ENCODE data around the gene ZPBP.
"Not testable (repeated sequence)": the region's sequence is repeated elsewhere in the genome, so short reads cannot be mapped to it uniquely, and the experiment has no call there.

Gene ZPBP

DNA sequence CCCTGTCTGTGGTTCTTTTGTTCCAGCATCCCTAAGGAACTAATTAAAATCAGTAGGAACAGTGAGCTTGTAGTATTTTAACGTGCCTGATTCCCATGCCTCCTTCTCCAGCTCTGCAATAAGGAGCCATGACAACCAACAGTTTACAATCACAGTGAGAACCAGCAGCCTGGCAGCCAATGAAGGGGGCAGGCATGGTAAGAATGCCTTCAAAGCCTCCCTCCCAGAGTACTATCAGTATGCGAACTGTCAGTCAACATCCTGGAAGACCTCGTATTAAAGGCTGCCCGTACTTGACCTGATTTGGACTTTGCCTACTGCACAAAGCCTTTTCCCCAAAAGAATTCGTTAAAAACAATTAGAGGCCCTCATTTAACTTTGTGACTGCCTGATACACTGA lies 7.7 kb downstream of the ZPBP start:
- H3K27ac Mint-ChIP-seq = no peak overlapping the region
- peaks cover 6% of the 10 kb centered on the region for H3K27me3 Mint-ChIP-seq
- H3K36me3 Mint-ChIP-seq = no peaks in the 10 kb centered on the region
- no peak overlapping the region for H3K4me3 Mint-ChIP-seq
- DNase-seq (ENCODE audit: low spot score in 2 of 2) (no peak), ATAC-seq (ENCODE audit: low read depth) (no peak)
- H3K9me3 Mint-ChIP-seq = no peaks in the 10 kb centered on the region
- no peaks in the 10 kb centered on the region for H3K4me1 Mint-ChIP-seq

DNA sequence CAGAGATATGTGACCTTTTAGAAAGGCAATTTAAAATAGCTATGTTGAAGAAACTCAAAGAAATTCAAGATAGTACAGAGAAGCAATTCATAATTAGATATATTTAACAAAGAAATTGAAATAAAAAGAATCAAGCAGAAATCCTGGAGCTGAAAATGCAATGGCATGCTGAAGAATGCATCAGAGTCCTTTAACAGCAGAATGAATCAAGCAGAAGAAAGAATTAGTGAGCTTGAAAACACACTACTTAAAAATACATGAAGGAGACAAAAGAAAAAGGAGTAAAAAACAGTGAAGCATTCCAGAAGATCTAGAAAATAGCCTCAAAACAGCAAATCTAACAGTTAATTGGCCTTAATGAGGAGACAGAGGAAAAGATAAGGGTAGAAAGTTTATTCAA lies 20.0 kb downstream of the ZPBP start:
- no peak for DNase-seq (ENCODE audit: low spot score in 2 of 2)
- Mint-ChIP-seq H3K27me3 (peaks cover 10% of the 10 kb centered on the region), H3K9me3 (peaks cover 16% of the 10 kb centered on the region), H3K36me3 (peaks cover 8% of the 10 kb centered on the region), H3K27ac (no peak overlapping the region), H3K4me3 (no peak overlapping the region), H3K4me1 (peaks cover 17% of the 10 kb centered on the region)
- ATAC-seq (ENCODE audit: low read depth) = no peak

DNA sequence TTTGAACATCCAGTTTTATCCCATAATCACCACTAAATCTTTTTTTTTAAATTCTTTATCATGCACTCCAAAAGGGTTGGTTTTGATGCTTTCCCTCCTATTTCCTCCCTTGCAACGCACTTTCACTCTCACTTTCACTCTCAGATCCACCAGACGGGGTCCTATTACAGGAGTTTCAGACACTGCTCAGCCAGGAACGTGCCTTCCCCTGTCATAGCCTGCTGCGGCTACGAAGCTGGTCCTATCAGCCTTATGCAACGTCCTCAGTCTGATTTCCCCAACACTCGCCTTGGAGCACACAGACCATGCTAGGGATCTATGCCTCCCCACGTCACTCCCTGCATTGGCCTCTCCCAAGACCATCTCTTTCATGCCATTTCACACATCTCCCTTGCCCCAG lies 23.4 kb downstream of the ZPBP start:
- Mint-ChIP-seq H3K27ac (peak overlapping the region; percentile 81), H3K4me3 (peak overlapping the region; percentile 84), H3K27me3 (peaks cover 8% of the 10 kb centered on the region), H3K9me3 (peaks cover 14% of the 10 kb centered on the region), H3K4me1 (peaks cover 17% of the 10 kb centered on the region), H3K36me3 (peaks cover 6% of the 10 kb centered on the region)
- peak; percentile 76 for ATAC-seq (ENCODE audit: low read depth)
- DNase-seq (ENCODE audit: low spot score in 2 of 2) = peak in 1 of 2 donors; percentile 9

DNA sequence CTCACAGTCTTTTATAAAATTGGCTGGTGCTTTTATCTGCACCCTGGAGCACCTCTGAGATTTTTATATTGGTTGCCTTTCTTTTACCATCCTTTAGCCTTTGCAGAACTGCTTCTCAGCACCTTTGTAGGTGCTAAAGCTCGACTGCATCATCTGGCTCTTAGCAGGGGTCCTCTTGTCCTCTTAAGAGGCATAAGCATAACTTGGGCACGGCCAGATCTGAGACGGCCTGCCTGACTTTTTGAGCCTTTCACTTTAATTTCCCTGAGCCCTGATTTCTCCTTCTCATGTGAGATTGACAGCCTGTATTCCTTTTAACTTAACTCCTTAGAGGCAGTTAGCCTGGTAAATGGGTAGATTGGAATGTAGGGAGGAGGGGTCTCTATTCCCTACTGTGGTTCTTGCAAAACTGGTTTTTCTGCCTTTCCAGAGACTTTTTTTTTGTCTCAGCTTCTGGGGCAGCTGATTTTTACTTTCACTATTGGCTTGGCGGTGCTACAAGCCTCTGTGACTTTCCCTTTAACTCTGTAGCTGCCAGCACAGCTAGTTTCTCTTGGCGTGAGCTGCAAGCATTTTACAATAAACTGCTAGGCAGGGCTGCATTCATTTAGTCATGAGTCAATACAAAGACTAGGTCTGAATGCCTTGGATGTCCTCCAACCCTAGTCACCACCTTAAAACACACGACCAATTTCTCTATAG lies 24.0 kb downstream of the ZPBP start:
- Mint-ChIP-seq H3K27ac (peak overlapping the region; percentile 81), H3K27me3 (peaks cover 4% of the 10 kb centered on the region), H3K4me1 (peaks cover 17% of the 10 kb centered on the region), H3K9me3 (peaks cover 13% of the 10 kb centered on the region), H3K4me3 (peak overlapping the region; percentile 84), H3K36me3 (peaks cover 5% of the 10 kb centered on the region)
- DNase-seq (ENCODE audit: low spot score in 2 of 2) (no peak), ATAC-seq (ENCODE audit: low read depth) (peak; percentile 71)

DNA sequence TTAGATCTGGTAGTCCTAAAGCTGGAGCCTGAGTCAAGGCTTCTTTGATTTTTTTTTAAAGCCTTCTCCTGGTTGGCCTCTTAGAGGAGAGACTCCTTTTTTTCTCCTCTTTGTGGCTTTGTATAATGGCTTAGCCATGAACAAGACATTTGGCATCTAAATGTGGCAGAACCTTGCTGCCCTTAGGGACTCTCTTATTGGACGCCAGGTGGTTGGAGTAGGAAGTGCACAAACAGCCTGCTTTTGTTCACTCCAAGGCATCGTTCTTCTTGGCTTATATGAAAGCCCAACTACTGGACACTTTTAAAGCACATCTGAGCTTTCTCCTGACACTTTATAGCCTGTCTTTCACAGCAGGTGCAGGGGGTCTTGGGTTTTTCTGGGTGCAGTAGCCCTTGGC lies 25.0 kb downstream of the ZPBP start:
- ATAC-seq (ENCODE audit: low read depth) = peak; percentile 60
- Mint-ChIP-seq H3K9me3 (peaks cover 8% of the 10 kb centered on the region), H3K4me1 (peaks cover 17% of the 10 kb centered on the region), H3K27ac (peak overlapping the region; percentile 81), H3K4me3 (peak overlapping the region; percentile 84), H3K36me3 (peaks cover under 1% of the 10 kb centered on the region), H3K27me3 (no peaks in the 10 kb centered on the region)
- no peak for DNase-seq (ENCODE audit: low spot score in 2 of 2)

DNA sequence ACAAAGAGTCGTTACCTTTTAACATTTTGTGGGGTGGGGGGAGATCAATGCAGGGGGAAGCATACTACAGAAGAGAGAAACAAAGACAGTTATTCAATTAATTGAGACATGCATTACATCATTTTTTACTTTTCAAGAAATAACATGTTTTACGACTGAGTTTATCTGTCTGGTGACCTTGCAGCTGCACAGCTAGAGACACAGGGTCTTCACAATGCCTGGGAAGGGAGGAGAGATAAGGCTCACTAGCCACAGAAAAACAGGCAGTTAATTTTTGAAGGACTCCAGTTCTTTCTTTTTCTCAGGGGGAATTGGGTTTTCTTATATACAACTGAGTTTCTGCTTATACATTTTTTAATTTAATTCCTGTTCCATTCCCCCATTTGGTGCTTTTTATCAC lies 30.1 kb downstream of the ZPBP start:
- Mint-ChIP-seq H3K27me3 (peaks cover 11% of the 10 kb centered on the region), H3K27ac (no peak overlapping the region), H3K4me3 (no peak overlapping the region), H3K36me3 (peaks cover 3% of the 10 kb centered on the region), H3K9me3 (peaks cover 7% of the 10 kb centered on the region), H3K4me1 (no peaks in the 10 kb centered on the region)
- ATAC-seq (ENCODE audit: low read depth) (no peak), DNase-seq (ENCODE audit: low spot score in 2 of 2) (no peak)

DNA sequence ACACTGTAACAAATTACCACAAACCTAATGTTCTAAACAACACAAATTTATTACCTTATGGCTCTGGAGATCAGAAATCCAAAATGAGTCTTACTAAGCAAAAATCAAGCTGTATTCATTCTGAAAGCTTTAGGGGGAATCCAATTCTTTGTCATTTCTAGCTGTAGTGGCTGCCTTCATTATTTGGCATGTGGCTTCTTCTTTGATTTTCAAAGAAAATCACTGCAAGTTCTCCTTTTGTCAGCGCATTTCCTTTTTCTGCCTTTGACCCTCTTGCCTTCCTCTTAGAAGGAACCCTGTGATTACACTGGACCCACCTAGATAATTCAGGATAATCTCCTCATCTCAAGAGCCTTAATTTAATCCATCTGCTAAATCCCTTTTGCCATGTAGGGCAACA lies 36.9 kb downstream of the ZPBP start:
- no peaks in the 10 kb centered on the region for H3K36me3 Mint-ChIP-seq
- no peaks in the 10 kb centered on the region for H3K9me3 Mint-ChIP-seq
- no peak overlapping the region for H3K27ac Mint-ChIP-seq
- DNase-seq (ENCODE audit: low spot score in 2 of 2) (no peak), ATAC-seq (ENCODE audit: low read depth) (no peak)
- peaks cover 14% of the 10 kb centered on the region for H3K27me3 Mint-ChIP-seq
- H3K4me3 Mint-ChIP-seq = no peak overlapping the region
- no peaks in the 10 kb centered on the region for H3K4me1 Mint-ChIP-seq

DNA sequence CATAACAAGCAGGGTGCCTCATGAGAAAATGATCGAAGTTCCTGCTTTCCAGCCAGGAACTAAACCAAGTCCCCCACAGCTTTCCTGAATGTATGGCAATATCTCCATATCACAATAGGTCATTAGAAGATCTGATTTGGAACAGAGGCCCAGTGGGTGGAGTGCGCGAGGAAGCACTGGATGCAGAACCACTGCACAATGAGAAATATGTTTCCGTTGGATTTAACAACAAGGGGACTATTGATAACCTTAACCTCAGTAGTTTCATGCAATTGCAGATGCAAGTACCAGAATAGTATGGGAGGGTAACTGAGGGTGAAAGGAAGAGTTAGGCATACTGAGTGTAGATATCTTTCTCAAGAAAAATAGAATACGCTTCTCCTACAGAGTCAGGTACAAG lies 45.3 kb downstream of the ZPBP start:
- Mint-ChIP-seq H3K4me1 (no peaks in the 10 kb centered on the region), H3K36me3 (peaks cover 3% of the 10 kb centered on the region), H3K27ac (no peak overlapping the region), H3K4me3 (no peak overlapping the region), H3K9me3 (peaks cover 9% of the 10 kb centered on the region), H3K27me3 (peaks cover 9% of the 10 kb centered on the region)
- ATAC-seq (ENCODE audit: low read depth) = no peak
- DNase-seq (ENCODE audit: low spot score in 2 of 2) = no peak

DNA sequence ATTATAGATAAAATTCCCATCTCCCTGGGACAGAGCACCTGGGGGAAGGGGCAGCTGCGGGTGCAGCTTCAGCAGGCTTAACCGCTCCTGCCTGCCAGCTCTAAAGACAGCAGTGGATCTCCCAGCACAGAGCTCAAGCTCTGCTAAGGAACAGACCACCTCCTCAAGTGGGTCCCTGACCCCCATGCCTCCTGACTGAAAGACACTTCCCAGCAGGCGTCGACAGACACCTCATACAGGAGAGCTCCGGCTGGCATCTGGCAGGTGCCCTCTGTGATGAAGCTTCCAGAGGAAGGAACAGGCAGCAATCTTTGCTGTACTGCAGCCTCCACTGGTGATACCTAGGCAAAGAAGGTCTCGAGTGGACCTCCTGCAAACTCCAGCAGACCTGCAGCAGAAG lies 51.9 kb downstream of the ZPBP start:
- H3K4me3 Mint-ChIP-seq; H3K4me1 Mint-ChIP-seq; H3K27ac Mint-ChIP-seq; H3K9me3 Mint-ChIP-seq; H3K36me3 Mint-ChIP-seq; ATAC-seq (ENCODE audit: low read depth); DNase-seq (ENCODE audit: low spot score in 2 of 2): not testable (repeated sequence)
- H3K27me3 Mint-ChIP-seq = peaks cover 13% of the 10 kb centered on the region

DNA sequence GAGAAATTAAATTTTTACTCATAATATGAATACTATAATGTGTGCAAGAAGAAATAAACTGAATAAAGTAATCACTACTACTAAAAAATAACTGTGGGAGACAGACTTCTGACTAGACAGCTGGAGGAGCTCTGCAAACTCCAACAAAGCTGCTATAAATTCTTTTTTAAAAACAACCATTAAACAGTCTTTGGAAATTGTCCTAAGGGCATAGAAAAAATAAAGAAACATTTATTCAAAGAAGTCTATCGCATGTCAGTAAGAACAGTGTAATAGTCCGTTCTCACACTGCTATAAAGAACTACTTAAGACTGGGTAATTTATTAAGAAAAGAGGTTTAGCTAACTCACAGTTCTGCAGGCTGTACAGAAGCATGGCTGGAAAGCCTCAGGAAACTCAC lies 56.0 kb downstream of the ZPBP start:
- Mint-ChIP-seq H3K27me3 (peaks cover 14% of the 10 kb centered on the region), H3K4me3 (no peak overlapping the region), H3K27ac (no peak overlapping the region), H3K9me3 (no peaks in the 10 kb centered on the region), H3K36me3 (no peaks in the 10 kb centered on the region), H3K4me1 (no peaks in the 10 kb centered on the region)
- no peak for DNase-seq (ENCODE audit: low spot score in 2 of 2)
- no peak for ATAC-seq (ENCODE audit: low read depth)

DNA sequence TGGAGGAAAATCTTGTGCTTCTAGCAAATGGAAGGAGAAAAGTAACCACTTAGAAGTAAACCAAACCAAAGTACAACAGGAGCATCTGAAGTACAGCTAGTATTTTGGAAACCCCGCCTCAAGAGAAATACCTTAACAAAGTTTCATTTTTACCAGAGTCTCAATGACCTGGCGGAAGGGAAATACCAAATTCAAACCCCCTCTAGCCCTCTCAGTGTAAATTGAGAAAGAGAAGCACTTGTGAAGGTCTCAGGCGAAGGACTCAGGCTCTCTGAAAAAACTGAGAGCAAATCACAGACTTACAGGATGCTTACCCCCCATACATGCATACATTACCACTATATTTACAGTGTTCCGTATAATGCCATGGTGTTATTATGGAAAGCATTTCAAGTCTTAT lies 70.1 kb downstream of the ZPBP start:
- peaks cover 6% of the 10 kb centered on the region for H3K9me3 Mint-ChIP-seq
- H3K27me3 Mint-ChIP-seq = peaks cover 2% of the 10 kb centered on the region
- no peak for ATAC-seq (ENCODE audit: low read depth)
- no peaks in the 10 kb centered on the region for H3K4me1 Mint-ChIP-seq
- H3K4me3 Mint-ChIP-seq = no peak overlapping the region
- H3K36me3 Mint-ChIP-seq = no peaks in the 10 kb centered on the region
- H3K27ac Mint-ChIP-seq = no peak overlapping the region
- no peak for DNase-seq (ENCODE audit: low spot score in 2 of 2)

DNA sequence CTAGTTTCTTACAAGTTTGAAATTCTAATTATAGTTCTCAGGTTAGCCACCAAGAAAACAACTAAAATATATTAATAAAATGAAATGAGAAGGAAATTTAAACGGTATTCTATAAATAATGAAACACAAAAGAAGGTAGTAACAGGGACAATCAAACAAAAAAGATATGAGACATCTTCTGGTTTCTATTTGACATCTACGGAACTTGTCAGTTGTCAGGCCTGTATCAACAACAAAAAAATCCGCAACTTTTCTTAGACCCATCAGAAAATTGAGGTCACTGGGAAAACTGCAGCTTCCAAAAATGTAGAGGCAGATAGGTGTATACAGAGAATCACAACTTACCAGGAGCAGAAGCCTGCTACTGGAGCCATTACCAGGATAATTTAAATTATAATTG lies 70.6 kb downstream of the ZPBP start:
- Mint-ChIP-seq H3K36me3 (no peaks in the 10 kb centered on the region), H3K4me1 (no peaks in the 10 kb centered on the region), H3K27ac (no peak overlapping the region), H3K27me3 (peaks cover 2% of the 10 kb centered on the region), H3K9me3 (peaks cover 6% of the 10 kb centered on the region), H3K4me3 (no peak overlapping the region)
- DNase-seq (ENCODE audit: low spot score in 2 of 2) (no peak), ATAC-seq (ENCODE audit: low read depth) (no peak)

DNA sequence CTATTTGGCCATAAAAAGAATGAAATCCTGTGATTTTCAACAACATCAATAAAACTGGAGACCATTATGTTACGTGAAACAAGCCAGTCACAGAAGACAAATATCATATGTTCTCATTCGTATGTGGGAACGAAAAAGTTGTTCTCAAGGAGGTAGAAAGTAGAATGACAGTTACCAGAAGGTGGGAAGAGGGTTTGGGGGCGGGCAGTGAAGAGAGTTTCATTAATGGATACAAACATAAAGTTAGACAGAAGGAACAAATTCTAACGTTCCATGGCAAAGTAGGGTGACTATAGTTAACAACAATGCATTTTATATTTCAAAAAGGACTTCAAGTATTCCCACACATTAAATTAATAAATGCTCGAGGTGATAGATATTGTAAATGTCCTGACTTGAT lies 97.4 kb downstream of the ZPBP start:
- Mint-ChIP-seq H3K27ac (no peak overlapping the region), H3K4me3 (no peak overlapping the region), H3K27me3 (peaks cover 2% of the 10 kb centered on the region), H3K36me3 (no peaks in the 10 kb centered on the region), H3K9me3 (no peaks in the 10 kb centered on the region), H3K4me1 (no peaks in the 10 kb centered on the region)
- no peak for DNase-seq (ENCODE audit: low spot score in 2 of 2)
- ATAC-seq (ENCODE audit: low read depth) = no peak

DNA sequence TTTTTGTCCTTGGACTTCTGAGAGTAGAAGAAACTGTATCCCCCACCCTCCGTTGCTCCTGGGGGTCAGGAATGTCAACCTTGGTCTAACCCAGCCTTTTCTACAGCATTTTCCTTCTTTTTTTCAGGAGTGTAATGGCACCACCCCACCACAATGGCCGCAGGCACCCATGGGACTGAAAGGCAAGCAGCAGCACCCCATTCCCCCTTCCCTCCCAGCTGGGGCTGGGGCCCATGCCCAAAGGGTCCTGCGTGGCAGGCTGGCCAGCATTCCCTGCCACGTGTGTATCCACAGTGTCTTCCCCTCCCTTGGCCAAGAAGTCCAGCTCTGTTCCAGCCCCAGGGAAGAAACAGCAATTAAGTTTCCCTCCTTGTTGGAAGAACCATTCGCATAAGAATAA lies 106.9 kb downstream of the ZPBP start:
- no peaks in the 10 kb centered on the region for H3K4me1 Mint-ChIP-seq
- no peaks in the 10 kb centered on the region for H3K36me3 Mint-ChIP-seq
- DNase-seq (ENCODE audit: low spot score in 2 of 2) (no peak), ATAC-seq (ENCODE audit: low read depth) (no peak)
- H3K27ac Mint-ChIP-seq = no peak overlapping the region
- H3K9me3 Mint-ChIP-seq = peaks cover 5% of the 10 kb centered on the region
- H3K4me3 Mint-ChIP-seq = no peak overlapping the region
- H3K27me3 Mint-ChIP-seq = no peaks in the 10 kb centered on the region

DNA sequence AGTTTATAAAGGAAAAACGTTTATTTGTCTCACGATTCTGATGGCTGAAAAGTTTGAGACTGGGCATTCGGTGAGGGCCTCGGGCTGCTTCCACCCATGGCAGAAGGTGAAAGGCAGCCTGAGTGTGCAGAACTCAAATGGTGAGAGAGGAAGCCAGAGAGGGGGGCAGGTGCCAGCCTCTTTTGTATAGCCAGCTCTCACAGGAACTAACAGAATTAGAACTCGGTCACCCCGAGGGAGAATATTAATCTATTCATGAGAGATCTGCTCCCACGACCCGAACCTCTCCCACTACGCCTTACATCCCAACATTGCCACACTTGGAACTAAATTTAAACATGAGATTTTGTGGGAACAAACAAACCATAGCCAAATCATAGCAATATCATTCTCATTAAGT lies 112.6 kb downstream of the ZPBP start:
- Mint-ChIP-seq H3K4me3 (no peak overlapping the region), H3K9me3 (no peaks in the 10 kb centered on the region), H3K27me3 (no peaks in the 10 kb centered on the region), H3K4me1 (no peaks in the 10 kb centered on the region), H3K27ac (no peak overlapping the region), H3K36me3 (no peaks in the 10 kb centered on the region)
- ATAC-seq (ENCODE audit: low read depth) = no peak
- DNase-seq (ENCODE audit: low spot score in 2 of 2) = no peak
